Coronary artery (tissue), 2 donors: ENCODE results near the gene OGA.

Source experiments
- DNase-seq: peaks from one replicate; pipeline ENCODE4 v3.0.0-alpha.2; 2017; ENCODE audit warnings: low spot score
- H3K27ac ChIP-seq, 2 donors: fragments of 200-600 bp; sonication (generic); one replicate each; pipeline ENCODE4 v1.5.1; 2016 to 2019
- H3K4me3 ChIP-seq: fragments of 200-600 bp; sonication (generic); 2 replicates; pipeline ENCODE4 v1.5.1; 2016; ENCODE audit warnings: mild to moderate bottlenecking, moderate library complexity
- TF ChIP-seq, protein P1 (sequence below): fragments of 200-600 bp; sonication (generic); IDR thresholded peaks from one replicate; pipeline ENCODE4 v1.5.1; 2019; ENCODE audit warnings: antibody characterized with exemption

Gene OGA

DNA sequence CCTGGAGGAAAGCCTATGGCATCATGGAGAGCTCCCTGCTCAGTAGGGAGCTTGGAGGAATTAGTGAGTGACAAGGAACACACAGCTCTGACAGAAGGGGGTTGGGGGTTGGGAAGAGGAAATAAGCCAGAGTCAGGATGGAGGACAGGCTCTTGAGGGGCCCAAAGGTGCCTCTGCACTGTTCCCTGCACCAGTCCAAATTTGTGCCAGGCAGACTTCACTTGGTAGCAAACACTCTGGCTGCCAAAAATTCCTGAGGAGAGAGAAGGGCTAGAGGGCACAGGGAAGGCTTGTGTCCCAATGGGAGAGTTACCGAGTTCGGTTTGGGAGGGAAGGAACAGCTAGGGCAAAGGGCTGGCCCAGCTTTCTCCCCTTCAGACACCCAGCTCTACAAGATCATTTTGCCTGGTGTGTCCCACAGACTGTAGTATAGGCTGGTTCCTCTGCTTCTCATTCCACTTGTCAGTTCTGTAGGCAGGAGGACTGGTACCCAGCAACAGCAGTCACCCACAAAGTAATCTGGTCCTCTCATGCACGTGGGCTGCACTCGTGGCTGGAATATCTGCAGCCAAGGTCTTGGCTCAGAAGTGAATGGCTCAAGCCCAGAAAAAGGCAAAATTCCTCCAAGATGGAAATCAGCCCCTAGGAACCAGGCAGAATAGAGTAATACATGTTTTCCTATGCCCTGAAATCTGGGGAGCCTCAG, 33.3 kb upstream of the OGA start:
- TF ChIP-seq, protein P1, sequence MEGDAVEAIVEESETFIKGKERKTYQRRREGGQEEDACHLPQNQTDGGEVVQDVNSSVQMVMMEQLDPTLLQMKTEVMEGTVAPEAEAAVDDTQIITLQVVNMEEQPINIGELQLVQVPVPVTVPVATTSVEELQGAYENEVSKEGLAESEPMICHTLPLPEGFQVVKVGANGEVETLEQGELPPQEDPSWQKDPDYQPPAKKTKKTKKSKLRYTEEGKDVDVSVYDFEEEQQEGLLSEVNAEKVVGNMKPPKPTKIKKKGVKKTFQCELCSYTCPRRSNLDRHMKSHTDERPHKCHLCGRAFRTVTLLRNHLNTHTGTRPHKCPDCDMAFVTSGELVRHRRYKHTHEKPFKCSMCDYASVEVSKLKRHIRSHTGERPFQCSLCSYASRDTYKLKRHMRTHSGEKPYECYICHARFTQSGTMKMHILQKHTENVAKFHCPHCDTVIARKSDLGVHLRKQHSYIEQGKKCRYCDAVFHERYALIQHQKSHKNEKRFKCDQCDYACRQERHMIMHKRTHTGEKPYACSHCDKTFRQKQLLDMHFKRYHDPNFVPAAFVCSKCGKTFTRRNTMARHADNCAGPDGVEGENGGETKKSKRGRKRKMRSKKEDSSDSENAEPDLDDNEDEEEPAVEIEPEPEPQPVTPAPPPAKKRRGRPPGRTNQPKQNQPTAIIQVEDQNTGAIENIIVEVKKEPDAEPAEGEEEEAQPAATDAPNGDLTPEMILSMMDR: no peak
- DNase-seq: no peak
- Histone ChIP-seq H3K27ac (no peak overlapping the region), H3K4me3 (no peak overlapping the region)

DNA sequence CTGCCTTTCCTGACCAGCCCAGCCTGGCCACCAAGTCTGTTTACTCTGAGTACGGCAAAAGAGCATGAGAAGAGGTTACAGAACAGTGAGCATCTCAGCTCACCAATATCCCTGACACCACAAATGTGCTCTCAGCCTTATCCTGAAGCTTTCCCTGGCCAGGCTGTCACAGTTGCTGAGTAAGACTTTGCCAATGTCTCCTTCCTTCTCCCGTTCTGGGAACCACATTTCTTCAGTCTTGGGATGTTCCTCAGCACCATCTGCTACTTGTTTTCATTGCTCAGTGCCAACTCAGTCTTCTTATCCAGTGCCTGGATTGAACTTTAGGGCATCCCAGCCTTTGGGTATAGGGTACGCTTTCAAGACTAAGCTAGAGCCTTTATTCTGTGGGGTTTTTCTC, 32.5 kb upstream of the OGA start:
- TF ChIP-seq, protein P1: no peak
- DNase-seq: no peak
- Histone ChIP-seq H3K27ac (no peak overlapping the region), H3K4me3 (no peak overlapping the region)

DNA sequence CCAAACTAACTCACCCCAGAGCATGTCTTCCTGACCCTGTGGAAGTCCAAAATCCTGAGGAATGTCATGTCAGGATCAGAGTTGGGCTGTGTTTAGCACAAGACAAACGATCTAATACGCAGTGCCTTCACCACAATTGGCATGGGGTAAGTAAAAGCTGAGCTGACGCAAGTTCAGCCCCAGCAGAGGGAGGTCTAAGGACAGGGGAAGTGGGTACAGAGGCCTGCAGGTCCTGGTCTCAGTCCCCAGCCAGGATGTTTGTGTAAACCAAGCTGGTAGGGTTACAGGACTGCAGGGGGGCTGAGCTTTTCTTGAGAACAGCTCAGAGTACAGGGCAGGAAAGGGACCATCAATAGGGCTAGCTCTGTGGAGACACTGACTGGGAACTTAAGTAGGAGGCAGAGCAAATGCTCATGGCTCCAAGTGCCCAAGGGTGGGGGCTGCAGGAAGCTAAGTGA, 30.7 kb upstream of the OGA start:
- TF ChIP-seq, protein P1: no peak
- Histone ChIP-seq H3K27ac (peak overlapping the region in 1 of 2 donors; percentile 21), H3K4me3 (no peak overlapping the region)
- DNase-seq: no peak

DNA sequence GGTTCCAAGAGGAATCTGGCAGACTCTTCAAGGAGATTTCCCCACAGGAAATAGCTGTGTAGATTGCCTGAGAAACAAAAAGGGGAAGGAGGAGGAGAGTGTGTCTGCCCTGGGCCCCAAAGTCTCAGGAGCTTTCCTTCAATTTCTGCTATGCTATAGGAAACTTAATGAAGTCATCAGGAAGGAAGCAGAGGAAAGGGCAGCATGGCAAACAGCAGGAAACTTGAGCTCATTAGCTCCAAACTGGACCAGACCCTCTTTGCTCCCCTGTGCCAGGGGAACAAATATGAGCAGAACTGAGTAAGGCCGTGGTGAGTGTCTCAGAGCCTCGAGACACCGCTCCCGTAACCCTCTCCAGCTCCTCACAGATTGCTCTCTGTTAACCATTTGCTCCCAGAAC, 30.2 kb upstream of the OGA start:
- no peak for DNase-seq
- Histone ChIP-seq H3K27ac (peak overlapping the region in 1 of 2 donors; percentile 21), H3K4me3 (no peak overlapping the region)
- TF ChIP-seq, protein P1: no peak

DNA sequence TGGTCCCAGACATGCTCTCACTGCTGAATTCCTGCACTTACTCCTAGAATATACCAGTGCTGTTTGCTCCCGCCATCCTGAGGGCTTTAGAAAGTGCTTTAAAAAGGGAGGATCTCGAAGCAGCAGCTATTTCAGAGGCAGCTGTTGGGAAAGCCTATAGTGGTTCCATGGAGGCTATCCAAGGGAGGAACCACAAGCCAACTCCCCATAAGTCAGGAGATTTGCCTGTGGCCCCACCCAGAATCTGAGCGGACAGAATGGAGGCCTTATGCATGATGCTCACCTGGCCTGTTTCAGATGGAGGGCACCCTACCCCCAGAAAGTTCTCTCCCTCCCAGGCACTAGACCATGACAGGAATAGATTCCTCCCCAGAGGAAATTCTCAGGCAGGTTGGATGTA, 27.6 kb upstream of the OGA start:
- DNase-seq: no peak
- H3K27ac ChIP-seq: no peak overlapping the region
- no peak overlapping the region for H3K4me3 ChIP-seq
- TF ChIP-seq, protein P1: no peak

DNA sequence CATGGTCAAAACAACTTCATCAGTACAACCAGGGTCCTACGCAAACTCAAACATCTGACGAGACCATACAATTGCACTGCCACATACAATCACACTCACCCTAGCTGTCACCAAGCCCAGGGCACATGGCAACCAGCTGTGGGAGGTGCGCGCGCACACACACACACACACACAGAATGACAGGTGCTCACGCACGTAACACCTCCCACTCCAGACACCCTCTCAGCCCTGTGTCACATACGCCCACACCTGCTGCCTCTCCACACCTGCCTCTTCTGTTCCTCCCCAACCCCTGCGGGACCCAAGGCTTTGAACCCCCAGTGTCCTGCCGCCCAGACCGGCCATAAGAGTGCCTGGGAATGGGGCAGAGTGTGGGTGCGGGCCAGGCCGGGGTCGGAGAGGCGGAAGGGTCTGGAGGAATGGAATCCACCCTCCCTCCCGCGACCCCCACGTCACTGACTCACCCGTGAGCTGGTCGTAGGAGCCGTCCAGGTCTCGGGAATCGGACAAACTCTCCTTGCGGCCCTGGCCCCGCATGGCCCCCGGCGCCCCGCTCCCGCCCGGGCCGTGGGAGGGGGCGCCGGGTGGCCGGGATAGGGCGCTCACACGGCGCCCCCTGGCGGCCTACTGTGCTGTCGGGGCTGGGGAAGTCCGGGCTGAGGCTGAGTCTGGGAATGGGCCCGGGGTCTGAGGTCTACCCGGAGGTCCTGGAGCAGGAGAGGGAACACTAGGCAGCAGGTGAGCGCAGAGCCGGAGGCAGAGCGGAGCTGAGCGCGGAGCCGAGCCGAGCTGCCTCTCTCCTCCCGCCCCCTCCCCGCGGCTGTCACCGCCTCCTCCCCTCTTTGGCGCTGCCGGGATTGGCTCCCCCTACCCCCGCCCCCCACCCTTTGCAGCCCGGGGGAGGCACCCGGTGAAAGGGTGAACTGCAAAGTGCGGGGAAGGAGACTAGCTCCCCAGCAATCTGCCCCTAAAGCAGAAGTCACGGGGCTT, 25.1 kb upstream of the OGA start, which contains the start of gene KCNIP2:
TSS of gene KCNIP2 (minus strand) at position 769 of the 990 bp plus-strand sequence. CDS start at position 537, 232 bp downstream.
- no peak within 1 kb of the TSS for H3K27ac ChIP-seq
- TF ChIP-seq, protein P1: no peak
- DNase-seq: peak; percentile 33
- H3K4me3 ChIP-seq: peak within 1 kb of the TSS; percentile 12
